Activated CD8-positive, alpha-beta memory T cell treated with anti-CD3 and anti-CD28 coated beads, Interleukin-2, amount 50 U/mL, for 48 hours (primary cell): Measurements from ENCODE around the gene SLC39A8.
"Not testable (repeated sequence)": the region's sequence is repeated elsewhere in the genome, so short reads cannot be mapped to it uniquely, and the experiment has no call there.

Experiments used
- DNase-seq: peaks from one replicate; pipeline ENCODE4 v3.0.0-alpha.2; 2020

The SLC39A8 gene

GRCh38 chr4:102344954-102345794 lies at the start of gene SLC39A8:
TSS of gene SLC39A8 (minus strand) at chr4:102345482. CDS start at chr4:102344662, 820 bp downstream.
- peak; percentile 90 for DNase-seq

- no peak for DNase-seq
Observed at GRCh38 chr4:102392033-102392744, 46.9 kb upstream of the SLC39A8 start.

- DNase-seq, result no peak
Observed at GRCh38 chr4:102390438-102390837, 45.2 kb upstream of the SLC39A8 start.

GRCh38 chr4:102388611-102389010 lies 43.3 kb upstream of the SLC39A8 start:
- no peak for DNase-seq

GRCh38 chr4:102387552-102388150 lies 42.4 kb upstream of the SLC39A8 start:
- DNase-seq, result no peak

GRCh38 chr4:102386966-102387365 lies 41.7 kb upstream of the SLC39A8 start:
- no peak for DNase-seq

GRCh38 chr4:102380253-102380652 lies 35.0 kb upstream of the SLC39A8 start:
- not testable (repeated sequence) for DNase-seq

- DNase-seq, result no peak
Observed at GRCh38 chr4:102362922-102363432, 17.7 kb upstream of the SLC39A8 start.

GRCh38 chr4:102358128-102358527 lies 12.8 kb upstream of the SLC39A8 start:
- no peak for DNase-seq

GRCh38 chr4:102357637-102358036 lies 12.4 kb upstream of the SLC39A8 start:
- DNase-seq, result not testable (repeated sequence)

GRCh38 chr4:102356562-102357202 lies 11.4 kb upstream of the SLC39A8 start:
- DNase-seq, result no peak

- no peak for DNase-seq
Observed at GRCh38 chr4:102355748-102356147, 10.5 kb upstream of the SLC39A8 start.

- DNase-seq, result no peak
Observed at GRCh38 chr4:102354671-102355454, 9.6 kb upstream of the SLC39A8 start.

GRCh38 chr4:102352781-102353180 lies 7.5 kb upstream of the SLC39A8 start:
- DNase-seq, result no peak

GRCh38 chr4:102350634-102351033 lies 5.4 kb upstream of the SLC39A8 start:
- no peak for DNase-seq

- no peak for DNase-seq
Observed at GRCh38 chr4:102348701-102349100, 3.4 kb upstream of the SLC39A8 start.

GRCh38 chr4:102345795-102346100 lies 466 bp upstream of the SLC39A8 start:
- DNase-seq, result no peak

- DNase-seq, result peak; percentile 88
Observed at GRCh38 chr4:102344520-102344953, 745 bp downstream of the SLC39A8 start.

- DNase-seq, result no peak
Observed at GRCh38 chr4:102343964-102344519, 1.2 kb downstream of the SLC39A8 start.

GRCh38 chr4:102342404-102343074 lies 2.7 kb downstream of the SLC39A8 start:
- no peak for DNase-seq

- DNase-seq, result no peak
Observed at GRCh38 chr4:102341201-102341600, 4.1 kb downstream of the SLC39A8 start.
